ENCODE data around the gene ZNF821.

- no peak for TF ChIP-seq CTCF (IDR thresholded peaks at IDR 0.05; ENCODE audit: insufficient read depth, low read depth, low read length)
- no peak for TF ChIP-seq EZH2 (IDR thresholded peaks at IDR 0.05; ENCODE audit: insufficient read depth, low read length)
These were observed 36.7 kb upstream of the ZNF821 start for GRCh38 chr16:71920658-71921057.
